GM23338 (cell line): ENCODE results near the gene ENOX1. TPM values are rescaled to one million over a fixed set of nuclear protein-coding genes. Genes with fewer than 3 reads are reported as not detected.

Experiments used
- ATAC-seq: fragments of 200-7000 bp; cut with Tn5 transposase; 3 replicates; pipeline ENCODE4 v1.9.1; 2020
- DNase-seq: peaks from one replicate; pipeline ENCODE4 v3.0.0-alpha.2; 2015; ENCODE audit warnings: low spot score
- H2AFZ ChIP-seq: fragments of 200-600 bp; sonication (generic); 2 replicates; pipeline ENCODE4 v1.8.0; 2016; ENCODE audit warnings: antibody characterized with exemption, mild to moderate bottlenecking, moderate library complexity
- H3F3A ChIP-seq: fragments of 200-600 bp; sonication (generic); replicated peaks from 2 replicates; pipeline ENCODE4 v1.8.0; 2017; ENCODE audit warnings: antibody characterized with exemption, mixed run types, low read depth
- H3K27ac ChIP-seq: fragments of 200-600 bp; sonication (generic); 2 replicates; pipeline ENCODE4 v1.6.1; 2016; ENCODE audit warnings: low read depth
- H3K27me3 ChIP-seq: fragments of 200-600 bp; sonication (generic); 2 replicates; pipeline ENCODE4 v1.8.0; 2016; ENCODE audit warnings: mild to moderate bottlenecking, mixed run types, moderate library complexity; ENCODE audit not compliant: insufficient read depth
- H3K36me3 ChIP-seq: fragments of 200-600 bp; sonication (generic); 2 replicates; pipeline ENCODE4 v1.8.0; 2016; ENCODE audit warnings: mild to moderate bottlenecking; ENCODE audit not compliant: insufficient read depth
- H3K4me1 ChIP-seq: fragments of 200-600 bp; sonication (generic); 2 replicates; pipeline ENCODE4 v1.8.0; 2016; ENCODE audit warnings: mild to moderate bottlenecking, moderate library complexity; ENCODE audit not compliant: insufficient read depth
- H3K4me2 ChIP-seq: fragments of 200-600 bp; sonication (generic); 2 replicates; pipeline ENCODE4 v1.7.1; 2017; ENCODE audit warnings: mixed run types
- H3K4me3 ChIP-seq: fragments of 200-600 bp; sonication (generic); 2 replicates; pipeline ENCODE4 v1.6.1; 2016; ENCODE audit warnings: mixed run types
- H3K79me2 ChIP-seq: fragments of 200-600 bp; sonication (generic); replicated peaks from 2 replicates; pipeline ENCODE4 v1.8.0; 2017; ENCODE audit warnings: mild to moderate bottlenecking; ENCODE audit not compliant: insufficient read depth
- H3K9me2 ChIP-seq: fragments of 200-600 bp; sonication (generic); 2 replicates; pipeline ENCODE4 v1.8.0; 2017; ENCODE audit not compliant: insufficient read depth
- H4K20me1 ChIP-seq: fragments of 200-600 bp; sonication (generic); replicated peaks from 2 replicates; pipeline ENCODE4 v1.8.0; 2017; ENCODE audit warnings: mild to moderate bottlenecking; ENCODE audit not compliant: insufficient read depth
- H3K27ac Mint-ChIP-seq: 2 replicates; pipeline ENCODE4 v1.8.0; 2020; ENCODE audit warnings: inconsistent platforms, mild to moderate bottlenecking, moderate library complexity, mixed read lengths
- H3K27me3 Mint-ChIP-seq: 3 replicates; pipeline ENCODE4 v1.8.0; 2022; ENCODE audit warnings: low read depth, mild to moderate bottlenecking, moderate library complexity, mixed read lengths, inconsistent platforms; ENCODE audit not compliant: insufficient read depth, poor library complexity
- H3K36me3 Mint-ChIP-seq: 3 replicates; pipeline ENCODE4 v1.8.0; 2021; ENCODE audit warnings: low read depth, mild to moderate bottlenecking, inconsistent platforms, moderate library complexity, mixed read lengths
- H3K4me1 Mint-ChIP-seq: 3 replicates; pipeline ENCODE4 v1.8.0; 2020; ENCODE audit warnings: mild to moderate bottlenecking, inconsistent platforms, mixed read lengths
- H3K4me3 Mint-ChIP-seq: 3 replicates; pipeline ENCODE4 v1.8.0; 2021; ENCODE audit warnings: moderate library complexity, mild to moderate bottlenecking, inconsistent platforms, mixed read lengths
- H3K9me3 Mint-ChIP-seq: 3 replicates; pipeline ENCODE4 v1.8.0; 2020; ENCODE audit warnings: moderate library complexity, mild to moderate bottlenecking, inconsistent platforms, mixed read lengths
- CREB1 ChIP-seq: fragments of 250-450 bp; sonication (Bioruptor Pico); IDR thresholded peaks from 2 replicates; pipeline ENCODE4 v1.5.0; 2020; ENCODE audit warnings: low read depth, mild to moderate bottlenecking, moderate library complexity
- CTCF ChIP-seq, 2 experiments: fragments of 200-600 bp in 1 of 2; sonication (generic) in 1 of 2; conservative IDR thresholded peaks; 2 replicates each; pipeline versions ENCODE4 v1.5.1 to v1.6.1; 2016 to 2017; ENCODE audit warnings: antibody characterized with exemption in 2 of 2, low read depth in 2 of 2, mild to moderate bottlenecking in 2 of 2, moderate library complexity in 1 of 2
- ETS1 ChIP-seq: IDR thresholded peaks from 2 replicates; pipeline ENCODE4 v1.6.1; 2016; ENCODE audit warnings: antibody characterized with exemption
- EZH2 ChIP-seq: fragments of 200-600 bp; sonication (generic); IDR thresholded peaks from one replicate; pipeline ENCODE4 v1.8.0; 2017; ENCODE audit warnings: antibody characterized with exemption, mild to moderate bottlenecking, low read depth; ENCODE audit not compliant: unreplicated experiment
- NANOG ChIP-seq: IDR thresholded peaks from 2 replicates; pipeline ENCODE4 v1.6.1; 2016; ENCODE audit warnings: antibody characterized with exemption, borderline replicate concordance
- POLR2AphosphoS5 ChIP-seq: IDR thresholded peaks from 2 replicates; pipeline ENCODE4 v1.6.1; 2016; ENCODE audit warnings: antibody characterized with exemption, low read depth
- REST ChIP-seq: IDR thresholded peaks from one replicate; pipeline ENCODE4 v1.6.1; 2018; ENCODE audit warnings: antibody characterized with exemption; ENCODE audit not compliant: unreplicated experiment
- ZNF331 ChIP-seq: fragments of 250-450 bp; sonication (Bioruptor Pico); IDR thresholded peaks from 2 replicates; pipeline ENCODE4 v1.5.0; 2020; ENCODE audit warnings: low read depth, mild to moderate bottlenecking, moderate library complexity
- polyA plus RNA-seq: library from polyadenylated mRNA; unstranded; fragments of >200 nt; fragmentation: Nextera tagmentation; extraction: Ambion mirVana; gene quantifications from 2 replicates; pipeline ENCODE4 v1.2.1, GENCODE V29; 2016
- total RNA-seq: library from RNA; depleted of rRNA; stranded (reverse); fragments of >200 nt; shearing (Covaris generic); gene quantifications from 2 replicates; pipeline ENCODE4 v1.2.3, GENCODE V29; 2014

Gene ENOX1
- total and polyA plus RNA-seq, 2 experiments from 2014 or later, result 0.66 to 0.81 TPM

- TF ChIP-seq REST (no peak), POLR2AphosphoS5 (no peak), NANOG (no peak), ETS1 (no peak), ZNF331 (CRISPR knock-in tag) (no peak), CTCF (conservative IDR thresholded peaks at IDR 0.05; ENCODE audit: low read depth in 2 of 2) (no peak)
Observed at GRCh38 chr13:43306372-43306771, 480.4 kb downstream of the ENOX1 start (continued).

GRCh38 chr13:43305416-43305815, 481.4 kb downstream of the ENOX1 start:
- Histone ChIP-seq H3K36me3 (no peaks in the 10 kb centered on the region), H3K4me2 (no peak overlapping the region), H3K9me2 (no peaks in the 10 kb centered on the region), H3K27me3 (no peaks in the 10 kb centered on the region), H3F3A (no peaks in the 10 kb centered on the region), H3K4me1 (no peaks in the 10 kb centered on the region; the same call in 1 of the 2 replicates), H4K20me1 (no peaks in the 10 kb centered on the region), H3K4me3 (no peak overlapping the region), H3K27ac (no peak overlapping the region), H2AFZ (no peak overlapping the region; the same call in 1 of the 2 replicates), H3K79me2 (no peaks in the 10 kb centered on the region)
- no peak overlapping the region for H3K4me3 Mint-ChIP-seq
- H3K9me3 Mint-ChIP-seq, result no peaks in the 10 kb centered on the region
- H3K27ac Mint-ChIP-seq, result no peak overlapping the region
- H3K4me1 Mint-ChIP-seq, result peaks cover 18% of the 10 kb centered on the region
- no peaks in the 10 kb centered on the region for H3K36me3 Mint-ChIP-seq
- ATAC-seq, result no peak
- no peak for DNase-seq
- peaks cover 4% of the 10 kb centered on the region for H3K27me3 Mint-ChIP-seq
- TF ChIP-seq CTCF (conservative IDR thresholded peaks at IDR 0.05; ENCODE audit: low read depth in 2 of 2), result no peak
- no peak for TF ChIP-seq CREB1 (CRISPR knock-in tag)
- no peak for TF ChIP-seq ZNF331 (CRISPR knock-in tag)
- no peak for TF ChIP-seq EZH2
- no peak for TF ChIP-seq ETS1
